Neural progenitor cell (in vitro differentiated cells): ENCODE measurements around the gene LYPLA2.

Source experiments
- CTCF ChIP-seq: fragments of 200-600 bp; sonication (generic); IDR thresholded peaks from 2 replicates; pipeline ENCODE4 v1.5.1; 2017; ENCODE audit warnings: antibody characterized with exemption, mild to moderate bottlenecking
- EZH2 ChIP-seq: fragments of 200-600 bp; sonication (generic); IDR thresholded peaks from 2 replicates; pipeline ENCODE4 v1.6.1; 2017; ENCODE audit warnings: antibody characterized with exemption, mild to moderate bottlenecking, moderate library complexity
- EZH2phosphoT487 ChIP-seq: fragments of 200-600 bp; sonication (generic); IDR thresholded peaks from 2 replicates; pipeline ENCODE4 v1.6.1; 2017; ENCODE audit warnings: antibody characterized with exemption

GRCh38 chr1:23759277-23759676, 31.7 kb upstream of the LYPLA2 start:
- TF ChIP-seq CTCF (no peak), EZH2 (no peak), EZH2phosphoT487 (no peak)
